Thymus (tissue), 11 donors: ENCODE results near the gene SUGCT. TPM values are rescaled to one million over a fixed set of nuclear protein-coding genes. Genes with fewer than 3 reads are reported as not detected.
A peak's percentile ranks its signal among the peaks of the same experiment; 100 is the strongest.
"Not testable (repeated sequence)": the region's sequence is repeated elsewhere in the genome, so short reads cannot be mapped to it uniquely, and the experiment has no call there.

Experiments
- DNase-seq, 9 donors: peaks; one replicate each; pipeline ENCODE4 v3.0.0-alpha.2; 2013; ENCODE audit warnings: low spot score in 9 of 9, low read depth in 6 of 9, missing footprints in 1 of 9
- H3K27ac ChIP-seq, 2 donors: one replicate each; pipeline ENCODE4 v1.5.1; 2013; ENCODE audit warnings: control low read depth in 1 of 2, low read depth in 1 of 2, low read length in 1 of 2, mild to moderate bottlenecking in 1 of 2, moderate library complexity in 1 of 2
- H3K27me3 ChIP-seq, 2 donors: one replicate each; pipeline ENCODE4 v1.5.1; 2013; ENCODE audit warnings: low read length in 1 of 2; ENCODE audit not compliant: control insufficient read depth in 2 of 2, insufficient read depth in 1 of 2
- H3K36me3 ChIP-seq, 2 donors: one replicate each; pipeline ENCODE4 v1.5.1; 2013; ENCODE audit warnings: low read length in 1 of 2, mild to moderate bottlenecking in 1 of 2, moderate library complexity in 1 of 2; ENCODE audit not compliant: control insufficient read depth in 2 of 2, insufficient read depth in 2 of 2
- H3K4me1 ChIP-seq, 2 donors: one replicate each; pipeline ENCODE4 v1.5.1; 2013; ENCODE audit warnings: low read length in 2 of 2; ENCODE audit not compliant: control insufficient read depth in 2 of 2, insufficient read depth in 2 of 2
- H3K4me3 ChIP-seq, 2 donors: one replicate each; pipeline ENCODE4 v1.5.1; 2013; ENCODE audit warnings: low read length in 2 of 2, control low read depth in 1 of 2, mild to moderate bottlenecking in 1 of 2
- H3K9me3 ChIP-seq, 2 donors: one replicate each; pipeline ENCODE4 v1.5.1; 2013; ENCODE audit warnings: low read length in 1 of 2, mild to moderate bottlenecking in 1 of 2; ENCODE audit not compliant: control insufficient read depth in 2 of 2, insufficient read depth in 1 of 2
- WGBS: extraction: QIAGEN DNeasy Blood & Tissue Kit; methylation state at CpG from one replicate; pipeline ENCODE4 v1.1.7; 2013; 5-methylcytosine and 5-hydroxymethylcytosine counted together
- polyA plus RNA-seq: library from polyadenylated mRNA; stranded (reverse); fragments of 200-250 nt; gene quantifications from one replicate; pipeline ENCODE4 v1.2.3, GENCODE V29; 2013
- total RNA-seq: library from RNA; stranded (reverse); fragments of 120-200 nt; gene quantifications from one replicate; pipeline ENCODE4 v1.2.4, GENCODE V29; 2013
- donor health status: healthy.

SUGCT gene
- total and polyA plus RNA-seq, 2 donors: 1.6 to 5.5 TPM

DNA sequence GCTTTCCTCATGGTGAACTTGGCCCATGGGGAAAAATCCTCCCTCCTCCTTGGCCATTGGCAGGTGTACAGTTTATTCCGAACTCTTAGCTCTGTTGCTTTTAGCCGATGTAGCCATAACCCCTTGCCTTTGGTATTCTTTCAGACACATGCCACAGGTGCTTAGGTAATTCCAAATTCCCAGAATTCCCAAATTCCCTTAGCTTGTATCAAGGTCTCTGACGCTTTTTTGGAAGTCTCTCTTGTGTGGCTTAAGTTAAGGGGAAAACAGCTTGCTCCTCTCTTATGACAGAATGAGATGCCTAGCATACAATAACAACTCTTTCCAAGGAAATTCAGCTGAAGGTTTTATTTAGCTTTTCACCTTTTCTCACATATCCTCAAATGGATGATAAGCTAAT is 68.0 kb downstream of the SUGCT start:
- no peak for DNase-seq
- Histone ChIP-seq H3K36me3 (no peaks in the 10 kb centered on the region), H3K9me3 (no peaks in the 10 kb centered on the region), H3K4me1 (no peaks in the 10 kb centered on the region), H3K4me3 (no peak overlapping the region), H3K27ac (no peak overlapping the region), H3K27me3 (no peaks in the 10 kb centered on the region)
- 94% methylated on average over 3 of the region's 3 CpGs for WGBS

DNA sequence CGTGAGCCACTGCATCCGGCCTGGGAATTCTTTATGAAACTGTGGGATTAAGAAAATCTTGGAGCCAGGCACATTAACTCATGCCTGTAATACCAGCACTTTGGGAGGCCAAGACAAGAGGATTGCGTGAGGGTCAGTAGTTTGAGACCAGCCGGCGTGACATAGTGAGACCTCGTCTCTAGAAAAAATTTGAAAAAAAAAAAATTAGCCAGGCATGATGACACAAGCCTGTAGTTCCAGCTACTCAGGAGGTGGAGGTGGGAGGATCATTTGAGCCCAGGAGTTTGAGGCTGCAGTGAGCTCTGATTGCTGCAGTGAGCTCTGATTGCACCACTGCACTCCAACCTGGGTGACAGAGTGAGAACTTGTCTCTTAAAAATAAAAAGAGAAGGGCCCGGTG is 69.8 kb downstream of the SUGCT start:
- no peaks in the 10 kb centered on the region for H3K4me1 ChIP-seq

DNA sequence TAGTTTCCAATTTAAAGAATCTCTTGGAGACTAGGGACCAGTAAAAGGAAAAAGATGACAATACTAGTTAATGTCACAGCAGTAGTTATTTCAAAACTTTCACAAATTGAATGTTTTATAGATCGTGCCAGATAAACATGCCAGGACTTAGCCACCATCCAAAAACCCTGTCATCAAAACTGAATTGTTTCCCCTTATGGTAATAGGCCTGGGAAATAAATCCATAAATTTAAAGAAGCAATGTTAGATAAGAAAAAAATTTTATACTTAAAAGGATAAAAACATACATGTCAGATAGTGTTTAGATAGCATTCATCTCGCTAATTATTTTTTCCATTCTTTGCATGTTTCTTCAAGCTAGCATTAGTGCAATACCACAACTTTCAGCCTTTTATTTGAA is 71.2 kb downstream of the SUGCT start:
- Histone ChIP-seq H3K4me1 (no peaks in the 10 kb centered on the region), H3K27ac (no peak overlapping the region), H3K9me3 (no peaks in the 10 kb centered on the region), H3K36me3 (no peaks in the 10 kb centered on the region), H3K27me3 (no peaks in the 10 kb centered on the region), H3K4me3 (no peak overlapping the region)
- no peak for DNase-seq
- 94% methylated on average over 2 of the region's 2 CpGs for WGBS

More for the DNA sequence above, 69.8 kb downstream of the SUGCT start:
- no peak overlapping the region for H3K4me3 ChIP-seq
- WGBS: 96% methylated on average over 7 of the region's 7 CpGs
- H3K27ac ChIP-seq: no peak overlapping the region
- H3K36me3 ChIP-seq: no peaks in the 10 kb centered on the region
- no peaks in the 10 kb centered on the region for H3K27me3 ChIP-seq
- DNase-seq: no peak
- no peaks in the 10 kb centered on the region for H3K9me3 ChIP-seq

DNA sequence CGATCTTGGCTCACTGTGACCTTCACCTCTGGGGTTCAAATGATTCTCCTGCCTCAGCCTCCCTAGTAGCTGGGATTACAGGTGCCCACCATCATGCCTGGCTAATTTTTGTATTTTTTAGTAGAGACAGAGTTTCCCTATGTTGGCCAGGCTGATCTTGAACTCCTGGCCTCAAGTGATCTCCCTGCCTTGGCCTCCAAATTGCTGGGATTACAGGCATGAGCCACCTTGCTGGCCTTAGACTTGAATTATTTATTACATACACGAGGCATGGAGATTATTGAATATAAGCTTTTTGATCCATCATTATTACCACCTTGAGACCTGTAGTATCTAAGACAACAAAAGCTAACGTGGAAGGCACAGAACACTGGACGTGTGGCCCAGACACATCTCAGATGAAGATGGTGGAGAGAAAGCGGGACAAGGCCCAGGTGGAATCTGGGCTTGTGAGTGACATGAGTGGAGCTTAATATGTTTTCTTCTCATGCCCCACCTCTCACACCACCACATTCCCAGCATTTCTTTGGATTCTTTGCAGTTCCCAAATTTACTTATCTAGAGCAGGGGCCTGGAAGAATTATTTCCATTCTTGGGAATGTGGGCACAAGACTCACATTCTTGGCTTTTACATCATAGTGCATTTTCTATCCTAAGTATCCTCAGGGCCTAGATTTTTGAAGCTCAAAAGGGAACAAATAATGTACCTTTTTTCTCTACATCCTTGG is 76.6 kb downstream of the SUGCT start:
- 95% methylated on average over 5 of the region's 5 CpGs for WGBS
- no peak overlapping the region for H3K4me3 ChIP-seq
- H3K4me1 ChIP-seq: no peaks in the 10 kb centered on the region
- H3K9me3 ChIP-seq: no peaks in the 10 kb centered on the region
- H3K27me3 ChIP-seq: no peaks in the 10 kb centered on the region
- DNase-seq: peak in 5 of 9 donors; percentile 13 to 36 (median 32)
- no peak overlapping the region for H3K27ac ChIP-seq
- H3K36me3 ChIP-seq: no peaks in the 10 kb centered on the region

DNA sequence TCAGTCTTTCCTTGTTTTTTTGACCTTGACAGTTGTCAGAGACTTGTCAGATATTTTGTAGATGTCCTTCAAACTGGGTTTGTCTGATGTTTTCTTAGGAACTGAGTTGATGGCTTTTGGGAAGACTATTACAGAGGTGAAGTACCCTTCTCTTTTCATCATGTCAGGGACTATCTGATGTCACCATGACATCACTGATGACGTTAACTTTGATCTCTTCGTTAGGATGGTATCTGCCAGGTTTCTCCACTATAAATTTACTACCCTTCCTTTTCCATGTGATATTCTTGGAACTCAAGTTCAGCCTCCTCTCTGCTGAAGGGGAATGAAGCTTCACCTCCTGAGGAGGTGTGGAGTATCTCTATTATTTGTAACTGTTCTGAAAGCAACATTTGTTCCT is 78.5 kb downstream of the SUGCT start:
- Histone ChIP-seq H3K9me3 (peaks cover 0 to 5% of the 10 kb centered on the region in 2 donors), H3K4me1 (no peaks in the 10 kb centered on the region), H3K36me3 (no peaks in the 10 kb centered on the region), H3K4me3 (no peak overlapping the region), H3K27me3 (no peaks in the 10 kb centered on the region), H3K27ac (no peak overlapping the region)
- 97% methylated on average over 2 of the region's 2 CpGs for WGBS
- DNase-seq: no peak

DNA sequence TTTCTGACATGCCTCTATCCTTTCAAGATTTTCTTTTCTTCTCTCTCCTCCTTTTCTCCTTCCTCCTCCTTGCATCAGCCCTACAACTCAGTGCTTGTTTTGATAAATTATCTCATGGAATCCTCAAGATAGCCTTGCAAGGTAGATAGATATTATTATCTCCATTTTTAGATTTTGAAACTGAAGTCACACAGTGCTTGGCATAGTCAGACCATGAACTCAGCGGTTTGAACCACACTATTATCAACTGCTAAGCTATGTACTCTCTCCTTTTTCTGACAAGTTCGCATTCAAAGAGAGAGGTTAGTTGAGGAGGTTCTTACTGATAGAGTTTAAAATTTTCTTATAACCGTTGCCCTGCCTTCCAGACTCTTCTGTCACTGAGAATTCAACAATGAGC is 79.1 kb downstream of the SUGCT start:
- Histone ChIP-seq H3K27me3 (no peaks in the 10 kb centered on the region), H3K4me1 (no peaks in the 10 kb centered on the region), H3K27ac (no peak overlapping the region), H3K9me3 (peaks cover 0 to 5% of the 10 kb centered on the region in 2 donors), H3K4me3 (no peak overlapping the region), H3K36me3 (no peaks in the 10 kb centered on the region)
- no peak for DNase-seq
- 98% methylated on average over 3 of the region's 3 CpGs for whole genome bisulfite sequencing

DNA sequence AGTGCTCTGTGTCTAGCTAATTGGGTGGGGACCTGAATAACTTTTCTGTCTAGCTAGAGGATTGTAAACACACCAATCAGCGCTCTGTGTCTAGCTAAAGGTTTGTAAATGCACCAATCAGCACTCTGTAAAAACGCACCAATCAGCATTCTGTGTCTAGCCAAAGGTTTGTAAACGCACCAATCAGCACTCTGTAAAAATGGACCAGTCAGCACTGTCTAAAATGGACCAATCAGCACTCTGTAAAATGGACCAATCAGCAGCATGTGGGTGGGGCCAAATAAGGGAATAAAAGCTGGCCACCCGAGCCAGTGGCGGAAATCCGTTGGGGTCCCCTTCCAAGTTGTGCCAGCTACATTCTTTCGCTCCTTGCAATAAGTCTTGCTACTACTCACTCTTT is 83.8 kb downstream of the SUGCT start:
- not testable (repeated sequence) for H3K36me3 ChIP-seq, H3K4me1 ChIP-seq, H3K27me3 ChIP-seq, DNase-seq, H3K9me3 ChIP-seq, H3K4me3 ChIP-seq, H3K27ac ChIP-seq
- WGBS: 99% methylated on average over 7 of the region's 7 CpGs

DNA sequence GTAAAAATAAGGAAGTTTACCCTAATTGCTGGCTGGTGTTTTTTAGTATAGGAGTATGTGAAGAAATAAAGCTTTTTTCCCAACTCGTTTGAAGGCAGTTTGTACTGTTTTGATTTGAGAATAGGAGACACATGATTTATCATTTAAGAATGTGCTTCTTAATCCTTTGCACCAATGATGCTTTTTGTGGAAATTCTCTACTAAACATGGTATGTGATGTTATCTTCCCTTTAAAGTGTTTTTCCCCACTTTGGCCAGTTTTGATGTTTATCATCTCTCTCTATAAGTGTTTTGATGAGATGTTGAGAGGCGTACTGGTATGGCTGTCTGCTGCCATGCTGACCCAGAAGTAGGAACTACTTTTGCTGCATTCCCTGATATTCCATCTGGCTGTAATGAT is 85.1 kb downstream of the SUGCT start:
- H3K27ac ChIP-seq: no peak overlapping the region

DNA sequence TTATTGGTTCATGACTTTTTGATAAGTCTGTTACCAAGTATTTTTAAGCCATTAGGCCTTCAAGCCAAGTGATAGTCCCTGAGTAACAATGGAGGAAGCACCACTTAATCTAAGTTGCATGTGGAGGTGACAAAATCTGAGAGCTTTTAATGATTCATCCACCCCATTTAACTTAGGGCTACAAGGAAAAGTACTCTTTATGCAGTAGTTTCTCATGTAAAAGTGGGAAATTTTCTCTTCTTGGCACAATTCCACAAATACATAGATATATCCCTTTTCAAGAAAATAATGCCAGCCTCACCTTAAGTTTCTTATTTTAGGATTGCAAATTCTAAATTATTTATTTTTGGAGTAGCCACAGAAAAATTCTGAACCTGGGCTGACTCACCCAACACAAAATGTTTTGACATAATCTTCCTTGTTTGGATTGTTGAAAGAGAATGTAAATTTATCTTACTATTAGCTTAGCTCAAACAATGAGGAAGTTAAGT is 85.7 kb downstream of the SUGCT start:
- Histone ChIP-seq H3K4me1 (no peaks in the 10 kb centered on the region), H3K27ac (no peak overlapping the region), H3K36me3 (no peaks in the 10 kb centered on the region), H3K27me3 (no peaks in the 10 kb centered on the region), H3K4me3 (no peak overlapping the region), H3K9me3 (peaks cover 0 to 5% of the 10 kb centered on the region in 2 donors)
- DNase-seq: no peak

More for the DNA sequence above, 85.1 kb downstream of the SUGCT start:
- H3K27me3 ChIP-seq: no peaks in the 10 kb centered on the region
- H3K4me1 ChIP-seq: no peaks in the 10 kb centered on the region
- H3K36me3 ChIP-seq: no peaks in the 10 kb centered on the region
- DNase-seq: no peak
- whole genome bisulfite sequencing: 86% methylated on average over 2 of the region's 2 CpGs
- peaks cover 0 to 5% of the 10 kb centered on the region in 2 donors for H3K9me3 ChIP-seq
- H3K4me3 ChIP-seq: no peak overlapping the region
